ENCODE data around the gene FAM161A. TPM values are rescaled to one million over a fixed set of nuclear protein-coding genes. Genes with fewer than 3 reads are reported as not detected.
"Not testable (repeated sequence)": the region's sequence is repeated elsewhere in the genome, so short reads cannot be mapped to it uniquely, and the experiment has no call there.

Gene FAM161A
- polyA plus RNA-seq, 1 donor from 2014 or later = 17.5 TPM

GRCh38 chr2:61877571-61878245, 23.8 kb upstream of the FAM161A start:
- Histone ChIP-seq H3K36me3 (ENCODE audit: insufficient read depth, low read length) (peaks cover 7% of the 10 kb centered on the region), H3K9me3 (ENCODE audit: low read length) (no peaks in the 10 kb centered on the region), H3F3A (ENCODE audit: insufficient read depth, low read length, poor library complexity, severe bottlenecking) (no peaks in the 10 kb centered on the region), H2AFZ (ENCODE audit: low read depth, low read length) (no peak overlapping the region), H3K27ac (ENCODE audit: low read length) (no peak overlapping the region), H3K4me3 (ENCODE audit: low read length) (no peak overlapping the region), H3K4me2 (ENCODE audit: low read length) (no peak overlapping the region), H4K20me1 (ENCODE audit: insufficient read depth) (no peaks in the 10 kb centered on the region), H3K9ac (ENCODE audit: low read length) (no peak overlapping the region), H3K9me2 (ENCODE audit: insufficient read depth, low read length) (no peaks in the 10 kb centered on the region), H3K27me3 (ENCODE audit: insufficient read depth, low read depth, low read length) (no peaks in the 10 kb centered on the region), H3K79me2 (replicated peaks; ENCODE audit: insufficient read depth, low read length) (no peaks in the 10 kb centered on the region)
- TF ChIP-seq REST (IDR thresholded peaks at IDR 0.05; ENCODE audit: borderline replicate concordance) (no peak), SMC3 (conservative IDR thresholded peaks at IDR 0.05; ENCODE audit: poor library complexity) (no peak), CTCF (IDR thresholded peaks at IDR 0.05; ENCODE audit: poor library complexity, severe bottlenecking) (no peak), EZH2 (IDR thresholded peaks at IDR 0.05; ENCODE audit: borderline replicate concordance, insufficient read depth, low read length, poor library complexity, severe bottlenecking) (no peak), POLR2AphosphoS5 (IDR thresholded peaks at IDR 0.05) (no peak), MXI1 (conservative IDR thresholded peaks at IDR 0.05; ENCODE audit: poor library complexity, severe bottlenecking) (no peak), RAD21 (conservative IDR thresholded peaks at IDR 0.05) (no peak), TAF1 (IDR thresholded peaks at IDR 0.05; ENCODE audit: low read depth) (no peak), EP300 (conservative IDR thresholded peaks at IDR 0.05; ENCODE audit: poor library complexity, severe bottlenecking) (no peak)

- Histone ChIP-seq H3K27ac (ENCODE audit: low read length) (no peak overlapping the region), H3K36me3 (ENCODE audit: insufficient read depth, low read length) (peaks cover 8% of the 10 kb centered on the region), H2AFZ (ENCODE audit: low read depth, low read length) (no peak overlapping the region), H3K4me2 (ENCODE audit: low read length) (no peak overlapping the region), H3K9me3 (ENCODE audit: low read length) (no peaks in the 10 kb centered on the region), H3K79me2 (replicated peaks; ENCODE audit: insufficient read depth, low read length) (no peaks in the 10 kb centered on the region), H3K9me2 (ENCODE audit: insufficient read depth, low read length) (no peaks in the 10 kb centered on the region), H3K27me3 (ENCODE audit: insufficient read depth, low read depth, low read length) (no peaks in the 10 kb centered on the region), H3K4me3 (ENCODE audit: low read length) (no peak overlapping the region), H3F3A (ENCODE audit: insufficient read depth, low read length, poor library complexity, severe bottlenecking) (no peaks in the 10 kb centered on the region), H3K9ac (ENCODE audit: low read length) (no peak overlapping the region), H4K20me1 (ENCODE audit: insufficient read depth) (no peaks in the 10 kb centered on the region)
- TF ChIP-seq REST (IDR thresholded peaks at IDR 0.05; ENCODE audit: borderline replicate concordance) (no peak), EZH2 (IDR thresholded peaks at IDR 0.05; ENCODE audit: borderline replicate concordance, insufficient read depth, low read length, poor library complexity, severe bottlenecking) (no peak), EP300 (conservative IDR thresholded peaks at IDR 0.05; ENCODE audit: poor library complexity, severe bottlenecking) (no peak), TAF1 (IDR thresholded peaks at IDR 0.05; ENCODE audit: low read depth) (no peak), CTCF (IDR thresholded peaks at IDR 0.05; ENCODE audit: poor library complexity, severe bottlenecking) (no peak), MXI1 (conservative IDR thresholded peaks at IDR 0.05; ENCODE audit: poor library complexity, severe bottlenecking) (no peak), RAD21 (conservative IDR thresholded peaks at IDR 0.05) (no peak), SMC3 (conservative IDR thresholded peaks at IDR 0.05; ENCODE audit: poor library complexity) (no peak), POLR2AphosphoS5 (IDR thresholded peaks at IDR 0.05) (no peak)
Observed at GRCh38 chr2:61876400-61876799, 22.5 kb upstream of the FAM161A start.

GRCh38 chr2:61866482-61867089, 12.7 kb upstream of the FAM161A start:
- H3K27me3 ChIP-seq (ENCODE audit: insufficient read depth, low read depth, low read length); H3F3A ChIP-seq (ENCODE audit: insufficient read depth, low read length, poor library complexity, severe bottlenecking); H3K79me2 ChIP-seq (replicated peaks; ENCODE audit: insufficient read depth, low read length); H3K9me3 ChIP-seq (ENCODE audit: low read length); H3K4me2 ChIP-seq (ENCODE audit: low read length); H3K27ac ChIP-seq (ENCODE audit: low read length); H3K9ac ChIP-seq (ENCODE audit: low read length); H2AFZ ChIP-seq (ENCODE audit: low read depth, low read length); H4K20me1 ChIP-seq (ENCODE audit: insufficient read depth); H3K4me3 ChIP-seq (ENCODE audit: low read length); H3K9me2 ChIP-seq (ENCODE audit: insufficient read depth, low read length): not testable (repeated sequence)
- H3K36me3 ChIP-seq (ENCODE audit: insufficient read depth, low read length) = peaks cover 20% of the 10 kb centered on the region

Data from neural cell (in vitro differentiated cells).